Spinal cord (tissue), 10 donors: ENCODE measurements around the gene LPCAT1. TPM values are rescaled to one million over a fixed set of nuclear protein-coding genes. Genes with fewer than 3 reads are reported as not detected.
"Not testable (repeated sequence)": the region's sequence is repeated elsewhere in the genome, so short reads cannot be mapped to it uniquely, and the experiment has no call there.

ENCODE experiments used
- DNase-seq, 6 donors: peaks; one replicate each; pipeline versions ENCODE4 v3.0.0 to v3.0.0-alpha.2; 2013 to 2015; ENCODE audit warnings: low spot score in 6 of 6, low read depth in 4 of 6
- H3K27ac ChIP-seq: one replicate; pipeline ENCODE4 v1.5.1; 2013; ENCODE audit warnings: low read depth, low read length, control low read depth
- H3K27me3 ChIP-seq: one replicate; pipeline ENCODE4 v1.6.1; 2013; ENCODE audit warnings: low read length; ENCODE audit not compliant: control insufficient read depth, insufficient read depth
- H3K36me3 ChIP-seq: one replicate; pipeline ENCODE4 v1.6.1; 2013; ENCODE audit warnings: low read length; ENCODE audit not compliant: control insufficient read depth, insufficient read depth
- H3K4me1 ChIP-seq: one replicate; pipeline ENCODE4 v1.6.1; 2013; ENCODE audit warnings: low read length; ENCODE audit not compliant: control insufficient read depth, insufficient read depth
- H3K4me3 ChIP-seq: one replicate; pipeline ENCODE4 v1.5.1; 2013; ENCODE audit warnings: low read depth, low read length, control low read depth
- H3K9me3 ChIP-seq: one replicate; pipeline ENCODE4 v1.6.1; 2013; ENCODE audit warnings: low read length; ENCODE audit not compliant: control insufficient read depth, insufficient read depth
- WGBS: methylation state at CpG from one replicate; pipeline ENCODE4 v1.1.5; 2013; ENCODE audit warnings: missing lambda C conversion rate; ENCODE audit not compliant: insufficient coverage; 5-methylcytosine and 5-hydroxymethylcytosine counted together
- polyA plus RNA-seq, 2 donors: library from polyadenylated mRNA; unstranded; fragments of 120-200 nt; gene quantifications; one replicate each; pipeline ENCODE4 v1.2.1, GENCODE V29; 2013; ENCODE audit not compliant: insufficient read length in 2 of 2
- total RNA-seq, 2 donors: library from RNA; depleted of rRNA in 1 of 2; stranded (reverse); fragments of 120-200 nt in 1 of 2; fragments of >200 nt in 1 of 2; gene quantifications; one replicate each; pipeline versions ENCODE4 v1.2.3 to v1.2.4, GENCODE V29; 2013 to 2014
- donor health status: healthy.

Gene LPCAT1
- total and polyA plus RNA-seq, 4 donors = 54.3 to 144 (median 112) TPM

DNA sequence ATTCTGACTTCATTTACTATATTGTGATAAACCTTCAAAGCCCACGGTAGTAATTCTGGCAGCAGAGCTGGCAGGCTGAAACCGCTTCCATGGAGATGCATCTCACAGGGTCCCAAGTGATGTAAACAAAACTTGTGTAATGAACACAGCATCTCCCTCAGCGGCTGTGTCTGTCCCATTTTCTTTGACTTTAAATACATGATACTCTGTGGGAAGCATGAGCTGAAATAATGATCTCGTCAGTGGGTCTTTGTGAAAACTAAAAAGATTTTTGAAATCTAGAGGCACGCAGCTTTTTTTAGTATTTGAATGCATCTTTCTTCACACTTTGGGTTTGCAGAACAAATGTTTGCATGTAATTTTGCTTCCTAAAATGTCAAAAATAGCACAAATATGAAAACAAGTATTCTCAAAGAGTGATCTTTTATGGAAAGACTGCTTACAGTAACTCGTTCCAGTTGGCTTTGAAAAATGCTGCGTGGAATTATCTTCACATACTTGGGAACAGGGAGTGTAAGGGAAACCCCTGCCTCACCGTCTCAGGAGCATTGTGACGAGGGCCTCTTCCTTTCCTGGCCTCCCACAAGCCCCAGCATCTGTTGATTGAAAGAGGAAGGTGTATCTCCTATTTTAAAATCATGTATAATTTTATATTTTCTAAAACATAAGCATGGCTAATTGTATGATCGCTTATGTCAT is 18.1 kb upstream of the LPCAT1 start:
- no peak overlapping the region for H3K4me3 ChIP-seq

DNA sequence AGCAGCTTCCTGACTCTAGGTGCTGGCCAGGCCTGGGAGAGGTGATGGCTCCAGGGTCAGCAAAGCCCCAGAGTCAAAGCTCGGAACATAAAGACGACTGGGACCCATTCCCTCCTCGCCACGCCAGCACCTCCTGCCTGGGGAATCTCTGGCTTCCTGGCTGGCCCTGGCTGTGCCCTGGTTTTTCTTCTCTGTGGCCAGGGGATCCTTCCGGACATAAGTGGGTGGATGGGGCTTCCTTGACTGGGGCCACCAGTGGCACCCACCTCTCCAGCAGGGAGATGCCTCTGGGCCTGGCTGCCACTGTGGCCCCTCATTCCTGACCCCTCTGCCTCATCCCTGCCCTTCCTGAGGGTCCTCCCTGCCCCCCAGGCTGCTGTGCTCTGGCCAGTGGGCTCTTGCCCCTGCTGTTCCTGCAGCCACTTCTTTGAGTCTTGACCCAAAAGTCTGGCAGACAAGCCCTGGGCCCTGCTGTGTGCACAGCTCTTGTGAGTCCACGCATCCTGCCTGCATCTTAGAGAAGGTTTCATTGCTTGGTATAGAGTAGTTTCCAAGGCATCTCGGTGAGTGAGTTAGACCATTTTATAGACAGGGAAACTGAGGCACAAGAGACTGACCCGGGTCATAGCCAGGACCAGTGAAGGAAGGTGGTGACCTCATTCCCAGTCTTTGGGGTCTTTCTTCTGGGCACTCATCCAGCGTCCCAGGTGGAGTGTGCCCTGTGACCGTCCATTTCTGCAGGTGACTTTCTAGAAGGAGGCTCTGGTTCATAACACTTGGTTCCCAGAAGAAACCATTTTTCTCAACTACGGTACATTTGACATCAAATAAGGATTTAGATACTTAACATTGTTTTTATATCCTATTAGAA is 17.3 kb upstream of the LPCAT1 start:
- Histone ChIP-seq H3K27ac (no peak overlapping the region), H3K27me3 (no peaks in the 10 kb centered on the region), H3K4me3 (no peak overlapping the region), H3K36me3 (peaks cover 4% of the 10 kb centered on the region), H3K4me1 (peaks cover 20% of the 10 kb centered on the region), H3K9me3 (no peaks in the 10 kb centered on the region)
- DNase-seq = no peak
- WGBS = 84% methylated on average over 7 of the region's 11 CpGs

More for the DNA sequence above, 18.1 kb upstream of the LPCAT1 start:
- H3K36me3 ChIP-seq = peaks cover 4% of the 10 kb centered on the region
- 18% methylated on average over 5 of the region's 10 CpGs for WGBS
- H3K27ac ChIP-seq = no peak overlapping the region
- no peaks in the 10 kb centered on the region for H3K27me3 ChIP-seq
- peak in 2 of 6 donors; percentile 88 to 92 for DNase-seq
- no peaks in the 10 kb centered on the region for H3K9me3 ChIP-seq
- peaks cover 20% of the 10 kb centered on the region for H3K4me1 ChIP-seq

DNA sequence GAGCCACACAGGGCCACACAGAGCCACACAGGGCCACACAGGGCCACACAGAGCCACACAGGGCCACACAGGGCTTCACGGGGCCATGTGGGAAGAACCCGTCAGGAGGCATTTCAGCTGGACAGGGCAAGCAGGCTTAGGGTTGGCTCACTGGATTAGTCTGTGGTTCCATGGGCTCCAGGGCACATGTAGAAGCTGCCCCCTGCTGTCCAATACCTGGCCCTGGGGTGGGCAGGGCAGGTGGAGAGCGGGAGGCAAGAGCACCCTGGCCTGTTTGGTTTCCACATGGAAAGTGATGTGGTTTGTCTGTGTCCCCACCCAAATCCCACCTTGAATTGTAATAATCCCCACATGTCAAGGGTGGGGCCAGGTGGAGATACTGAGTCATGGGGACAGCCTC is 16.4 kb upstream of the LPCAT1 start:
- Histone ChIP-seq H3K4me3 (no peak overlapping the region), H3K27ac (no peak overlapping the region), H3K27me3 (no peaks in the 10 kb centered on the region), H3K4me1 (peaks cover 20% of the 10 kb centered on the region), H3K36me3 (peaks cover 4% of the 10 kb centered on the region), H3K9me3 (no peaks in the 10 kb centered on the region)
- no peak for DNase-seq
- 100% methylated on average over 2 of the region's 3 CpGs for WGBS

DNA sequence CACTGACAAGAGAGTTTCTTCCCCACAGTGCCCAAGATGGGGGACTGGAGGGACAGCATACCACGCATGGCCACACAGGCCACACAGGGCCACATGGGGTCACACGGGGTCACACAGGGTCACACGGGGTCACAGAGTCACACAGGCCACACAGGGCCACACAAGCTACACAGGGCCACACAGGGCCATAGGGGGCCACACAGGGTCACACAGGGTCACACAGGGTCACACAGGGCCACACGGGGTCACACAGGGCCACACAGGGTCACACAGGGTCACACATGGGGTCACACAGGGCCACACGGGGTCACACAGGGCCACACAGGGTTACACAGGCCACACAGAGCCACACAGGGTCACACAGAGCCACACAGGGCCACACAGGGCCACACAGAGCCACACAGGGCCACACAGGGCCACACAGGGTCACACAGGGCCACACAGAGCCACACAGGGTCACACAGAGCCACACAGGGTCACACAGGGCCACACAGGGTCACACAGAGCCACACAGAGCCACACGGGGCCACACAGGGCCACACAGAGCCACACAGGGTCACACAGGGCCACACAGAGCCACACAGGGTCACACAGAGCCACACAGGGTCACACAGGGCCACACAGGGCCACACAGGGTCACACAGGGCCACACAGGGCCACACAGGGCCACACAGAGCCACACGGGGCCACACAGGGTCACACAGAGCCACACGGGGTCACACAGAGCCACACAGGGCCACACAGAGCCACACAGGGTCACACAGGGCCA is 15.8 kb upstream of the LPCAT1 start:
- not testable (repeated sequence) for H3K9me3 ChIP-seq, H3K27me3 ChIP-seq, H3K27ac ChIP-seq, DNase-seq, H3K36me3 ChIP-seq, H3K4me3 ChIP-seq
- H3K4me1 ChIP-seq = peaks cover 20% of the 10 kb centered on the region
- 84% methylated on average over 7 of the region's 8 CpGs for WGBS

DNA sequence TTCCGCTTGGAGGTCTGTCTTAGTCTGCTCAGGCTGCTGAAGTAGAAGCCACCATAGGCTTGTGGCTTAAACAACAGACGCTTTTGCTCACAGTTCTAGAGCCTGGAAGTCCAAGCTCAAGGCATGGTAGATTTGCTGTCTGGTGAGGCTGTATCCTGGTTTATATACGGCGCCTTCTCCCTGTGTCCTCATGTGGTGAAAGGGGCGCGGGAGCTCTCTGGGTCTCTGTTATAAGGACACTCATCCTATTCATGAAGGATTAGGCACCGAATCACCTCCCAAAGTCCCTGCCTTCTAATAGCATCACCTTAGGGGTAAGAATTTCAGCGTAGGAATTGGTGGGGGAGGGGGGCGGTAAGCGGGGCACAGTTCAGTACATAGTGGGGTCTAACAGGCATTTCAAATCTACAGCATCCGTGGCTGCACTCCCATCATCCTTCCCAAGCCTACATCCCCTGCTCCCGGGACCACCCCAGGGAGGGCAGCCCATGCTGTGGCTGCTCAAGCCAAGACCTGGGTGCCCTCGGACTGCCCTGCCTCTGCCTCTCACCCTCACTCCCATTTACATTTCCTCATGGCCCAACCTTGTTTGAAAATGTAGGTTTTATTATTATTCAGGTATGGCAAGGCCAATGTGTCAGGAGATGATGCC is 15.1 kb upstream of the LPCAT1 start:
- Histone ChIP-seq H3K36me3 (peaks cover 4% of the 10 kb centered on the region), H3K9me3 (no peaks in the 10 kb centered on the region), H3K4me1 (peaks cover 20% of the 10 kb centered on the region), H3K4me3 (no peak overlapping the region), H3K27me3 (no peaks in the 10 kb centered on the region), H3K27ac (no peak overlapping the region)
- DNase-seq = no peak
- WGBS = 92% methylated on average over 4 of the region's 13 CpGs

DNA sequence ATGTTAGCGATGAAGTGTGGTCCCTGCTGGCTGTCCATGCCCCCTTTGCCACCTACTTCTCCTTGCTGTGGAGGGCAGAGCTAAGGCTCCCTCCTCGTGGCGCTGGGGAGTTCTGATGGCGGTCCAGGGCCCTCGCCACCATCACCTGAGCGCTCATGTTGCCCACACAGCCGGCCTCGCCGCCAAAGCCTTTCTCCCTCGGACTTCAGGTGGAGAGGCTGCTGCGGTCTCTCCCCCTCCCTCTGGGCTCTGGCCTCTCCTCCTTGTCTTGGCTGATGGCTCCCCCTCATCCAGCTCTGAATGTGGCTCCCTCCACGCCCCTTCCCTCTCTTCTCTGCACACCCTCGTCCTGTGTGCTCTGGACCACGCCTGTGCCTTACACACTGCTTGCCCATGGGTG is 14.5 kb upstream of the LPCAT1 start:
- WGBS = 93% methylated on average over 14 of the region's 14 CpGs
- no peak overlapping the region for H3K27ac ChIP-seq
- peaks cover 4% of the 10 kb centered on the region for H3K36me3 ChIP-seq
- no peaks in the 10 kb centered on the region for H3K9me3 ChIP-seq
- DNase-seq = no peak
- no peak overlapping the region for H3K4me3 ChIP-seq
- peaks cover 20% of the 10 kb centered on the region for H3K4me1 ChIP-seq
- no peaks in the 10 kb centered on the region for H3K27me3 ChIP-seq

DNA sequence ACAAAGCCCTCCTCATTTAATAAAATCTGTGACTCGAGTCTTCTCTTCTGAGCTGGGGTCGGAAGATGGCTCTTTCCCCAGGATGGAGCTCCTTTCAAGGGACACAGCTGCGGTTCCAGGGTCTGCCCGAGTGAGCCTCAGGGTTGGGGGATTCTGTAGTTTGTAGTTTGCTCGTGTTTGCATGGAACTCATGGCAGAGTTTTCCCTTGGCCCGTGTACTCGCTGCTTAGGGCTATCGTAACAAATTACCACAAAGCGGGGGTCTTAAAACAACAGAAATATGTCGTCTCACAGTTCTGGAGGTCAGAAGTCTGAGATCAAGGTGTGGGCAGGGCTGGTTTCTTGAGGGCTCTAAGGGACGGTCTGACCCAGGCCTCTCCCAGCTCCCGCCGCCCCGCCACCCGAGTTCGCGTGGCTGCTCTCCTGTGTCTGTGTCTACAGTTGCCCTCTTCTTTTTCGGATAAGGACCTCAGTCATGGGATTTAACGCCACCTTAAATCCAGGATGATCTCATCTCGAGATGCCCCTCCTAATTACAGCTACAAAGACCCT is 13.9 kb upstream of the LPCAT1 start:
- Histone ChIP-seq H3K9me3 (no peaks in the 10 kb centered on the region), H3K4me3 (no peak overlapping the region), H3K27ac (no peak overlapping the region), H3K36me3 (peaks cover 4% of the 10 kb centered on the region), H3K4me1 (peaks cover 17% of the 10 kb centered on the region), H3K27me3 (no peaks in the 10 kb centered on the region)
- WGBS = 92% methylated on average over 20 of the region's 20 CpGs
- no peak for DNase-seq

DNA sequence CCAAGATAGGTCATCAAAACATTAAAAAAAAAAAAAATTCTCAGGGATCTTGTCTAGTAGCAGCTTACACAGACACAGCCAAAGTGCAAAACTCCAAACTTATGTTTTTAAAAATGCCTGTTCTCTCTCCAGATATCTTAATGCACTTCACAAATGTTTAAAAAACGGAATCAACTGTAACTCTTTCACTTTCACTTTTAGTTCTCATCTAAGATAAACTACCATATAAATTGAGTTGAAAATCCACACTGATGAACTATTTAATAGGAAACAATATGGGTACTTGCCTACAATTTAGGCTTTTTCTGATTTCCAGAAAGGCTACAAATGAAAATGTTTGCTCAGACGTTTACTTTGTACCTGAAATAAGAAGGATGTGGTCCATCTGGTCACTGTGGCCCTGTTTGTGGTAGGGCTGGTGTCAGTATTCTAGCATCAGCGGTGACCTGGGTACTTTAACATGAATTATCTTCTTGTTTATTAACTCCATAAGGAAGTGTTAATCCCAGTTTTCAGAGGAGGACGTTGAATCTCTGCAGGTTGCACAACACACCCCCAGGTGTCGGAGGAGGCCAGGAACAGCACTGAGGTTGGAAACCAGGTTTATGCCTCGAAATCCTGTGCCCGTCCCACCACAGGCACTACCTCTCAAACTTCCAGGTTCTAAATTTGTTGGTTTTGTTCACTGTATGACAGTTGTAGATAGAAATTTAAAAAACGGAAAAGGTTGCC is 13.3 kb upstream of the LPCAT1 start:
- H3K27ac ChIP-seq = no peak overlapping the region
- no peaks in the 10 kb centered on the region for H3K27me3 ChIP-seq
- 81% methylated on average over 3 of the region's 8 CpGs for WGBS
- no peak overlapping the region for H3K4me3 ChIP-seq
- H3K36me3 ChIP-seq = peaks cover 4% of the 10 kb centered on the region
- DNase-seq = no peak
- H3K4me1 ChIP-seq = peaks cover 16% of the 10 kb centered on the region
- H3K9me3 ChIP-seq = no peaks in the 10 kb centered on the region
